ENCODE data around the gene ADAMTS16.

DNA sequence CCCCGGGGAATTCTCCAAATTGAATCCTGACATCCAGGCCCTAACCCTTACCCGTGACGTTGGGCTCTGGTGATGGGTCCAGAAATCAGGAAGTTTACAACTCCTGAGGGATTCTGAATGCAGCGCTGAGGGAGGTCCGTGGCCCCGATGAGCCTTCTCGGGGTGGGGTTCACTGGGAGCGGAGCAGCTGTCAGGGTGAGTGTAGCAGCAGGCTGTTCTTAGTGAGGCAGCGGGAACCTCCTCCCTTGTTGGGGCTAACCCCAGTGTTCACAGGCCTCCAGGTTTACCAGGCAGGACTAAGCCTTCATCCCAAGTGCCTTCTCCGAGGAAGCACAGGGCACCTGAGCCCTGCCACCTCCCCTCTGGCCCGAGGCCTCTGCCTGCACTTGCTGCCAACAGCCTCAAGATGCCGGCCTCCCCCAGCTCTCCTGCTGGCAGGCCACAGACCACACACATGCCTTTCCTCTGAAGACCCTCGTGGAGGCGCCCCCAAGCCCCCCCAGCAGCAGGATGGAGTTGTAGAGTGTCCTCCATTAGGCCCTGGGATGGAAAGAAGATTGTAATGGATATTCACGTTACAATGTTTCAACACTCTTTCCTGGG lies 7.3 kb upstream of the ADAMTS16 start:
- TF ChIP-seq CTCF (conservative IDR thresholded peaks at IDR 0.05 in 1 of 2, IDR thresholded peaks at IDR 0.05 in 1 of 2; ENCODE audit: extremely low read depth in 1 of 2, insufficient read depth in 1 of 2, low read depth in 1 of 2, low read length in 2 of 2) = no peak
- TF ChIP-seq EZH2 (IDR thresholded peaks at IDR 0.05; ENCODE audit: borderline replicate concordance, low read length) = no peak

Data from mammary epithelial cell (primary cell).